ENCODE measurements around the gene FAM229A. TPM values are rescaled to one million over a fixed set of nuclear protein-coding genes. Genes with fewer than 3 reads are reported as not detected.

FAM229A gene
- polyA plus RNA-seq, 1 experiment = 2.4 TPM

- CTCF ChIA-PET = interaction anchor here (0.6 to 2.2 kb wide), 8 partner anchors 19 to 184 kb away, joined by 3 to 8 read pairs (median 6); partner anchors contain the start of gene IQCC
- POLR2A ChIA-PET = interaction anchor here (1.2 kb wide), 2 partner anchors 16 to 119 kb away, joined by 10 to 17 read pairs; no protein-coding TSS in a partner anchor
Observed at GRCh38 chr1:32334864-32335534, 27.3 kb downstream of the FAM229A start.

DNA sequence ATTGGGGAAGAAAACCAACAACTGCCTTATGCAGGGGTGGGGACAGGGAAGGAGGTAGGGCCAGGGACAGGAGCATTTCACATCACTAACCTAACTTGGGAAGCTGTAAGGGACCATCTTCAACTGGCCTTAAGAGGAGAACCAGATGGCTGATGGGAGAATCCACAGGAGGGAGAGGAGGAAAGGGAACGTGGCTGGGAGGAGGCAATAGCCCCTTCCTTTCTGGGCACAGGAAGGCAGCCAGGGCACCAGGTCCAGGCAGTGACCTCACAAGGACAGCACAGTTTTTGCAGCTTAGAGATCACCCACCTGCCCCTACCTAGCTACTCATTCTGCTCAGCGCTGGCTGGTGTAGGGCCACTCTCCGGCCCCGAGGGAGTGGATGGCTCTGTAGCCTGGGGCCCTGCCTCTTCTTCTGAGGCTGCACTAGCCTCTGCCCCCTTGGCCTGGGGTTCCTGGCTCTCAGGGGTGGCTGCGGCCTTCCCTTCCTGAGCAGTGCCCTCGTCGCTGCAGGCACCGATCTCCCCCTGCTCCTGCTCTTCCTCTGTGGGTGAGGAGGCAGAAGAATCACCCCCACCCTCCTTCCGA is 27.9 kb downstream of the FAM229A start:
- POLR2A ChIA-PET = interaction anchor here (0.5 kb wide), 1 partner anchor 44 kb away, joined by 3 read pairs; no protein-coding TSS in a partner anchor
- peak overlapping the region; percentile 61 for H3K4me3 ChIP-seq (ENCODE audit: low read depth, low read length)
- DNase-seq (ENCODE audit: low read depth) = no peak
- TF ChIP-seq, protein P1, sequence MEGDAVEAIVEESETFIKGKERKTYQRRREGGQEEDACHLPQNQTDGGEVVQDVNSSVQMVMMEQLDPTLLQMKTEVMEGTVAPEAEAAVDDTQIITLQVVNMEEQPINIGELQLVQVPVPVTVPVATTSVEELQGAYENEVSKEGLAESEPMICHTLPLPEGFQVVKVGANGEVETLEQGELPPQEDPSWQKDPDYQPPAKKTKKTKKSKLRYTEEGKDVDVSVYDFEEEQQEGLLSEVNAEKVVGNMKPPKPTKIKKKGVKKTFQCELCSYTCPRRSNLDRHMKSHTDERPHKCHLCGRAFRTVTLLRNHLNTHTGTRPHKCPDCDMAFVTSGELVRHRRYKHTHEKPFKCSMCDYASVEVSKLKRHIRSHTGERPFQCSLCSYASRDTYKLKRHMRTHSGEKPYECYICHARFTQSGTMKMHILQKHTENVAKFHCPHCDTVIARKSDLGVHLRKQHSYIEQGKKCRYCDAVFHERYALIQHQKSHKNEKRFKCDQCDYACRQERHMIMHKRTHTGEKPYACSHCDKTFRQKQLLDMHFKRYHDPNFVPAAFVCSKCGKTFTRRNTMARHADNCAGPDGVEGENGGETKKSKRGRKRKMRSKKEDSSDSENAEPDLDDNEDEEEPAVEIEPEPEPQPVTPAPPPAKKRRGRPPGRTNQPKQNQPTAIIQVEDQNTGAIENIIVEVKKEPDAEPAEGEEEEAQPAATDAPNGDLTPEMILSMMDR (IDR thresholded peaks at IDR 0.05; ENCODE audit: insufficient read depth, low read depth, low read length) = no peak
- peaks cover 16% of the 10 kb centered on the region for H3K36me3 ChIP-seq (ENCODE audit: control insufficient read depth, insufficient read depth, low read length)
- CTCF ChIA-PET = interaction anchor here (0.5 to 2.1 kb wide), 3 partner anchors 17 to 314 kb away, joined by 3 to 5 read pairs (median 4); no protein-coding TSS in a partner anchor
- no peaks in the 10 kb centered on the region for H3K27me3 ChIP-seq (ENCODE audit: control insufficient read depth, insufficient read depth, low read length)

More at GRCh38 chr1:32334864-32335534, 27.3 kb downstream of the FAM229A start:
- TF ChIP-seq, protein P1 (IDR thresholded peaks at IDR 0.05; ENCODE audit: insufficient read depth, low read depth, low read length) = peak; percentile 63
- no peak for DNase-seq (ENCODE audit: low read depth)
- Histone ChIP-seq H3K36me3 (ENCODE audit: control insufficient read depth, insufficient read depth, low read length) (peaks cover 14% of the 10 kb centered on the region), H3K4me3 (ENCODE audit: low read depth, low read length) (peak overlapping the region; percentile 61), H3K27me3 (ENCODE audit: control insufficient read depth, insufficient read depth, low read length) (no peaks in the 10 kb centered on the region)

DNA sequence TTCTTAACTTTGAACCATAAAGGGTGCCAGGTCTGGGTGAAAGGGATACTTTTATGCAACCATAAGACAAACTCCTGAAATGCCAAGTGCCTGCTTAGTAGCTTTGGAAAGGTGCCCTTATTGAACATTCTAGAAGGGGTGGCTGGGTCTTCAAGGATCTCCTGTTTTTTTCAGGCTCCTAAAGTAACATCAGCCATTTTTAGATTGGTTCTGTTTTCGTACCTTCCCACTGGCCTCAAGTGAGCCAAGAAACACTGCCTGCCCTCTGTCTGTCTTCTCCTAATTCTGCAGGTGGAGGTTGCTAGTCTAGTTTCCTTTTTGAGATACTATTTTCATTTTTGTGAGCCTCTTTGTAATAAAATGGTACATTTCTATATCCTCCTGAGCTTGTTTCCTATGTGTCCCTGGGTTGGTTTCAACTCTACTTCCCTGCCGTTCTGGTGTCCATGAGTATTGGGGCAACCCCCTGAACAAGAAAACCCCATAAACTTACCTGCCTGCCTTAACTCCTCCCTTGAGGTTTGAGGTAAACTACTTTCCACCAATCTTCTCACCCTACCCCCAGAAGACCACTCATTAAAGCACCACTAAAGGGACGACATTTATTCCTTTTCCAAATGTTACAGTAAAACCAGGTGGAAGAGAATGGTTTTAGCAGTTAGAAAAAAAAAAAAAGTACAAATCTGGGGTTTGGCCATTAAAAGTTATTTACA is 28.9 kb downstream of the FAM229A start:
- no peak overlapping the region for H3K4me3 ChIP-seq (ENCODE audit: low read depth, low read length)
- TF ChIP-seq, protein P1 (IDR thresholded peaks at IDR 0.05; ENCODE audit: insufficient read depth, low read depth, low read length) = no peak
- H3K27me3 ChIP-seq (ENCODE audit: control insufficient read depth, insufficient read depth, low read length) = no peaks in the 10 kb centered on the region
- ChIA-PET CTCF (interaction anchor here (0.5 to 2.1 kb wide), 7 partner anchors 9 to 313 kb away, joined by 3 to 5 read pairs (median 3); no protein-coding TSS in a partner anchor), POLR2A (no interaction called here)
- DNase-seq (ENCODE audit: low read depth) = no peak
- peaks cover 17% of the 10 kb centered on the region for H3K36me3 ChIP-seq (ENCODE audit: control insufficient read depth, insufficient read depth, low read length)

DNA sequence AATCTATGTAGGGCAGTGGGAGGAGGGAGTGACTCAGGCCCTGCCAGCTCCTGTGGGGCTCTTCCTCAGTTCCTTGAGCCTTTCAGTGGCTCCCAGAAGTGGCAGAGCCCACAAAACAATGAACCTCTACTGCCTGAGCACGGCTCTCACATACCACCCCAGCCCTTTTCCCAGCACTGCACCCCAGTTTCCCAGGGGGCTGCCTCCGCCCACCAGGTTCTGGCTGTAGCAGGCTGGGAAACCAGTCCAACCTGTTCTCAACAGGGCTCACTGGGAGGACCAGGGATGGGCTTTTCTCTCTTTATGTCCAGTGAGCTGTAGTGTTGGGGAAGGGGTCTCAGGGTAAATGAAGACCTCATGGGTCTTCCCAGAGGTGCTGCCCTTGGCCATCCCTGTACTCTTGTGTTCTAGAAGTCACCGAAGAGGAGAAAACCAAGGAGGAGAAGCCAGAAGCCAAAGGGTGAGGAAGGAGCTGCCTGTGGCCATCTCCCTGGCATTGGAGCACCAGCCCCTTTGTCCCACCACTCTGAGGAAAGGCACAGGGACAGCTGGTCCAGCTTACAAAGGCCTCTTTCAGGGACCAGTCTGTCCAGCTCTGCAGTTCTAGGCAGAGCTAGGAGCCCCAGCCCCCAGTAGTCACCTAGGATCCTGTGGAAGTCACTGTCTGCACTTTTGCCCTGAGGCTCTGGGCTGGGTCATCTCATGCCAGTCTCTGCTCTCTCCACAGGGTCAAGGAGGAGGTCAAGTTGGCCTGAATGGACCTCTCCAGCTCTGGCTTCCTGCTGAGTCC is 29.8 kb downstream of the FAM229A start:
- Histone ChIP-seq H3K27me3 (ENCODE audit: control insufficient read depth, insufficient read depth, low read length) (no peaks in the 10 kb centered on the region), H3K4me3 (ENCODE audit: low read depth, low read length) (no peak overlapping the region), H3K36me3 (ENCODE audit: control insufficient read depth, insufficient read depth, low read length) (peaks cover 21% of the 10 kb centered on the region)
- TF ChIP-seq, protein P1 (IDR thresholded peaks at IDR 0.05; ENCODE audit: insufficient read depth, low read depth, low read length) = no peak
- ChIA-PET CTCF (interaction anchor here (0.6 to 2.1 kb wide), 5 partner anchors 8 to 117 kb away, joined by 3 to 5 read pairs (median 3); no protein-coding TSS in a partner anchor), POLR2A (interaction anchor here (0.5 kb wide), 1 partner anchor 905 kb away, joined by 3 read pairs; no protein-coding TSS in a partner anchor)
- DNase-seq (ENCODE audit: low read depth) = no peak
